Liver (tissue), 3 donors: ENCODE data around the gene CREBL2.

Experiments used
- EGR1 ChIP-seq, 2 donors: IDR thresholded peaks; 2 replicates each; pipeline ENCODE4 v1.6.1; 2016 to 2018; ENCODE audit warnings: antibody characterized with exemption in 2 of 2, low read depth in 2 of 2
- FOXA1 ChIP-seq: IDR thresholded peaks from 2 replicates; pipeline ENCODE4 v1.6.1; 2016; ENCODE audit warnings: antibody characterized with exemption
- GABPA ChIP-seq, 2 donors: IDR thresholded peaks in 1 of 2; conservative IDR thresholded peaks in 1 of 2; 2 replicates each; pipeline ENCODE4 v1.6.1; 2016; ENCODE audit warnings: antibody characterized with exemption in 2 of 2, mild to moderate bottlenecking in 1 of 2, moderate library complexity in 1 of 2
- RAD21 ChIP-seq, 2 donors: IDR thresholded peaks; 2 replicates each; pipeline ENCODE4 v1.6.1; 2016; ENCODE audit warnings: antibody characterized with exemption in 2 of 2, mild to moderate bottlenecking in 2 of 2
- SP1 ChIP-seq: IDR thresholded peaks from 2 replicates; pipeline ENCODE4 v1.6.1; 2018; ENCODE audit warnings: antibody characterized with exemption, mild to moderate bottlenecking
- YY1 ChIP-seq: IDR thresholded peaks from 2 replicates; pipeline ENCODE4 v1.6.1; 2016; ENCODE audit warnings: antibody characterized with exemption, mild to moderate bottlenecking
- TF ChIP-seq, protein P1 (sequence below): IDR thresholded peaks from 2 replicates; pipeline ENCODE4 v1.6.1; 2016; ENCODE audit warnings: antibody characterized with exemption
- TF ChIP-seq, protein P2 (sequence below): fragments of 150-350 bp; IDR thresholded peaks from 2 replicates; pipeline ENCODE4 v1.5.1; 2017; ENCODE audit warnings: improper control_type of control experiment, low read depth, low read length; ENCODE audit not compliant: missing input control
- TF ChIP-seq, protein P3 (sequence below): IDR thresholded peaks from 2 replicates; pipeline ENCODE4 v1.6.1; 2016; ENCODE audit warnings: antibody characterized with exemption, mild to moderate bottlenecking
- TF ChIP-seq, protein P4 (sequence below): IDR thresholded peaks from 2 replicates; pipeline ENCODE4 v1.6.1; 2016; ENCODE audit warnings: antibody characterized with exemption
- donor health status: healthy.
- donor health status: healthy.

DNA sequence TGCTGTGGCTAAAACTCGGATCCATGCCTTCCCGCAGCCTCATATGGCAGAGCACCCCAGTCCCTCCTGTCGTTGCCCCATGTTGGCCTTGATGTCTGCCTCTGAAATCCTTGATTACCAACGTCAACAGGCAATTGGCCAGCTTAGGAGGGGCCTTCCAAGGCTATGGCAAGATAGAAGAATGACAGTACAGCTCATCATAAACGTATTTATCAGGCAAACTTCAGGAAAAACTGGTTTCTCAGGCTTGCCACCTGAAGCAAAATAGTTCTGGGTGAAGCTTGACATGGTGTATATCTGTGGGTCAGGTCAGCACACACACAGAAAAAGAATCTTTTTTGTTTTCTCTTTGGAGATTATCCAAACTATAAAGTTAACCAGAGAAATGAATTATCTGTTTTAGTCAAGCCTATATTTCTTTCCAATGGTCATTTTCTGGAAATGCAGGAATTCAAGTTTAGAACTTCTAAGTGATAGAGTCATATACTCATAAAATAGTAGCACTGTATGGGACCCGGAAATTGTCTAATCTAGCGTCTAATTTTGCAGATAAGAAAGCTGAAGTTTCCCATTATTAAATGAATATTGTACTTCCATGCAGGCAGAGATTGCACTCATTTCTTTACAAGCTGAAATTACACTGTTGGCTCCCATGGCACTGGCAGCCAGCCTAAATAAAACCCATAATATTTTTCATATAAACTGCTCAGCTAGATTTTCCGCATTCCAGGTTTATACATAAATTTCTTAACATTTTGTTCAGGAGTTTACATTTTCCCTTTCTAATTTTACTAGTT, 24.6 kb upstream of the CREBL2 start:
- no peak for TF ChIP-seq GABPA (IDR thresholded peaks at IDR 0.05 in 1 of 2, conservative IDR thresholded peaks at IDR 0.05 in 1 of 2)
- TF ChIP-seq, protein P1, sequence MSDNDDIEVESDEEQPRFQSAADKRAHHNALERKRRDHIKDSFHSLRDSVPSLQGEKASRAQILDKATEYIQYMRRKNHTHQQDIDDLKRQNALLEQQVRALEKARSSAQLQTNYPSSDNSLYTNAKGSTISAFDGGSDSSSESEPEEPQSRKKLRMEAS, result no peak
- TF ChIP-seq, protein P2, sequence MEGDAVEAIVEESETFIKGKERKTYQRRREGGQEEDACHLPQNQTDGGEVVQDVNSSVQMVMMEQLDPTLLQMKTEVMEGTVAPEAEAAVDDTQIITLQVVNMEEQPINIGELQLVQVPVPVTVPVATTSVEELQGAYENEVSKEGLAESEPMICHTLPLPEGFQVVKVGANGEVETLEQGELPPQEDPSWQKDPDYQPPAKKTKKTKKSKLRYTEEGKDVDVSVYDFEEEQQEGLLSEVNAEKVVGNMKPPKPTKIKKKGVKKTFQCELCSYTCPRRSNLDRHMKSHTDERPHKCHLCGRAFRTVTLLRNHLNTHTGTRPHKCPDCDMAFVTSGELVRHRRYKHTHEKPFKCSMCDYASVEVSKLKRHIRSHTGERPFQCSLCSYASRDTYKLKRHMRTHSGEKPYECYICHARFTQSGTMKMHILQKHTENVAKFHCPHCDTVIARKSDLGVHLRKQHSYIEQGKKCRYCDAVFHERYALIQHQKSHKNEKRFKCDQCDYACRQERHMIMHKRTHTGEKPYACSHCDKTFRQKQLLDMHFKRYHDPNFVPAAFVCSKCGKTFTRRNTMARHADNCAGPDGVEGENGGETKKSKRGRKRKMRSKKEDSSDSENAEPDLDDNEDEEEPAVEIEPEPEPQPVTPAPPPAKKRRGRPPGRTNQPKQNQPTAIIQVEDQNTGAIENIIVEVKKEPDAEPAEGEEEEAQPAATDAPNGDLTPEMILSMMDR, result no peak
- TF ChIP-seq YY1, result no peak
- TF ChIP-seq, protein P3, sequence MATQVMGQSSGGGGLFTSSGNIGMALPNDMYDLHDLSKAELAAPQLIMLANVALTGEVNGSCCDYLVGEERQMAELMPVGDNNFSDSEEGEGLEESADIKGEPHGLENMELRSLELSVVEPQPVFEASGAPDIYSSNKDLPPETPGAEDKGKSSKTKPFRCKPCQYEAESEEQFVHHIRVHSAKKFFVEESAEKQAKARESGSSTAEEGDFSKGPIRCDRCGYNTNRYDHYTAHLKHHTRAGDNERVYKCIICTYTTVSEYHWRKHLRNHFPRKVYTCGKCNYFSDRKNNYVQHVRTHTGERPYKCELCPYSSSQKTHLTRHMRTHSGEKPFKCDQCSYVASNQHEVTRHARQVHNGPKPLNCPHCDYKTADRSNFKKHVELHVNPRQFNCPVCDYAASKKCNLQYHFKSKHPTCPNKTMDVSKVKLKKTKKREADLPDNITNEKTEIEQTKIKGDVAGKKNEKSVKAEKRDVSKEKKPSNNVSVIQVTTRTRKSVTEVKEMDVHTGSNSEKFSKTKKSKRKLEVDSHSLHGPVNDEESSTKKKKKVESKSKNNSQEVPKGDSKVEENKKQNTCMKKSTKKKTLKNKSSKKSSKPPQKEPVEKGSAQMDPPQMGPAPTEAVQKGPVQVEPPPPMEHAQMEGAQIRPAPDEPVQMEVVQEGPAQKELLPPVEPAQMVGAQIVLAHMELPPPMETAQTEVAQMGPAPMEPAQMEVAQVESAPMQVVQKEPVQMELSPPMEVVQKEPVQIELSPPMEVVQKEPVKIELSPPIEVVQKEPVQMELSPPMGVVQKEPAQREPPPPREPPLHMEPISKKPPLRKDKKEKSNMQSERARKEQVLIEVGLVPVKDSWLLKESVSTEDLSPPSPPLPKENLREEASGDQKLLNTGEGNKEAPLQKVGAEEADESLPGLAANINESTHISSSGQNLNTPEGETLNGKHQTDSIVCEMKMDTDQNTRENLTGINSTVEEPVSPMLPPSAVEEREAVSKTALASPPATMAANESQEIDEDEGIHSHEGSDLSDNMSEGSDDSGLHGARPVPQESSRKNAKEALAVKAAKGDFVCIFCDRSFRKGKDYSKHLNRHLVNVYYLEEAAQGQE, result no peak
- no peak for TF ChIP-seq RAD21 (IDR thresholded peaks at IDR 0.05)
- no peak for TF ChIP-seq EGR1 (IDR thresholded peaks at IDR 0.05; ENCODE audit: low read depth in 2 of 2)
- TF ChIP-seq SP1, result no peak
- TF ChIP-seq FOXA1, result no peak
- TF ChIP-seq, protein P4, sequence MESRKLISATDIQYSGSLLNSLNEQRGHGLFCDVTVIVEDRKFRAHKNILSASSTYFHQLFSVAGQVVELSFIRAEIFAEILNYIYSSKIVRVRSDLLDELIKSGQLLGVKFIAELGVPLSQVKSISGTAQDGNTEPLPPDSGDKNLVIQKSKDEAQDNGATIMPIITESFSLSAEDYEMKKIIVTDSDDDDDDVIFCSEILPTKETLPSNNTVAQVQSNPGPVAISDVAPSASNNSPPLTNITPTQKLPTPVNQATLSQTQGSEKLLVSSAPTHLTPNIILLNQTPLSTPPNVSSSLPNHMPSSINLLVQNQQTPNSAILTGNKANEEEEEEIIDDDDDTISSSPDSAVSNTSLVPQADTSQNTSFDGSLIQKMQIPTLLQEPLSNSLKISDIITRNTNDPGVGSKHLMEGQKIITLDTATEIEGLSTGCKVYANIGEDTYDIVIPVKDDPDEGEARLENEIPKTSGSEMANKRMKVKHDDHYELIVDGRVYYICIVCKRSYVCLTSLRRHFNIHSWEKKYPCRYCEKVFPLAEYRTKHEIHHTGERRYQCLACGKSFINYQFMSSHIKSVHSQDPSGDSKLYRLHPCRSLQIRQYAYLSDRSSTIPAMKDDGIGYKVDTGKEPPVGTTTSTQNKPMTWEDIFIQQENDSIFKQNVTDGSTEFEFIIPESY, result no peak
